Measurements from ENCODE around the gene MOGAT2.

The MOGAT2 gene

GRCh38 chr11:75759832-75760231, 42.2 kb downstream of the MOGAT2 start:
- no peak for DNase-seq (ENCODE audit: low read depth in 2 of 2)

GRCh38 chr11:75760243-75760642, 42.6 kb downstream of the MOGAT2 start:
- no peak for DNase-seq (ENCODE audit: low read depth in 2 of 2)

- DNase-seq (ENCODE audit: low read depth in 2 of 2), result no peak
Measured at GRCh38 chr11:75760710-75761493, 43.3 kb downstream of the MOGAT2 start.

GRCh38 chr11:75762158-75762557, 44.5 kb downstream of the MOGAT2 start:
- no peak for DNase-seq (ENCODE audit: low read depth in 2 of 2)

GRCh38 chr11:75762885-75763284, 45.2 kb downstream of the MOGAT2 start:
- no peak for DNase-seq (ENCODE audit: low read depth in 2 of 2)

GRCh38 chr11:75763846-75764245, 46.2 kb downstream of the MOGAT2 start:
- DNase-seq (ENCODE audit: low read depth in 2 of 2), result no peak

- no peak for DNase-seq (ENCODE audit: low read depth in 2 of 2)
Measured at GRCh38 chr11:75765116-75765515, 47.5 kb downstream of the MOGAT2 start.

GRCh38 chr11:75766443-75767227, 49.0 kb downstream of the MOGAT2 start:
- no peak for DNase-seq (ENCODE audit: low read depth in 2 of 2)

GRCh38 chr11:75767228-75767572, 49.6 kb downstream of the MOGAT2 start:
- no peak for DNase-seq (ENCODE audit: low read depth in 2 of 2)

- DNase-seq (ENCODE audit: low read depth in 2 of 2), result no peak
Measured at GRCh38 chr11:75767793-75768111, 50.1 kb downstream of the MOGAT2 start.

- DNase-seq (ENCODE audit: low read depth in 2 of 2), result peak; percentile 41 to 55
Measured at GRCh38 chr11:75768112-75768908, 50.7 kb downstream of the MOGAT2 start, which contains the start of gene DGAT2. TSS of gene DGAT2 (plus strand) at chr11:75768778. CDS start at chr11:75768992, 214 bp downstream.

- DNase-seq (ENCODE audit: low read depth in 2 of 2), result no peak
Measured at GRCh38 chr11:75768909-75769771, 51.5 kb downstream of the MOGAT2 start.

- DNase-seq (ENCODE audit: low read depth in 2 of 2), result no peak
Measured at GRCh38 chr11:75770102-75770501, 52.5 kb downstream of the MOGAT2 start.

- no peak for DNase-seq (ENCODE audit: low read depth in 2 of 2)
Measured at GRCh38 chr11:75771646-75772410, 54.2 kb downstream of the MOGAT2 start.

- no peak for DNase-seq (ENCODE audit: low read depth in 2 of 2)
Measured at GRCh38 chr11:75773595-75774353, 56.1 kb downstream of the MOGAT2 start.

- no peak for DNase-seq (ENCODE audit: low read depth in 2 of 2)
Measured at GRCh38 chr11:75775056-75775455, 57.4 kb downstream of the MOGAT2 start.

GRCh38 chr11:75776546-75776945, 58.9 kb downstream of the MOGAT2 start:
- no peak for DNase-seq (ENCODE audit: low read depth in 2 of 2)

- no peak for DNase-seq (ENCODE audit: low read depth in 2 of 2)
Measured at GRCh38 chr11:75777461-75778110, 59.9 kb downstream of the MOGAT2 start.

GRCh38 chr11:75778962-75779361, 61.3 kb downstream of the MOGAT2 start:
- DNase-seq (ENCODE audit: low read depth in 2 of 2), result no peak

Measured in stimulated activated CD4-positive, alpha-beta T cell treated with anti-CD3 and anti-CD28 coated beads, Interleukin-15, amount 100 ng/mL, for 48 hours (primary cell).